GM19351 (cell line): ENCODE data around the gene TARS3.

Experiments used
- ATAC-seq: cut with Tn5 transposase; IDR thresholded peaks from one replicate; pipeline ENCODE4 v1.9.1; 2021; ENCODE audit warnings: mild to moderate bottlenecking, moderate library complexity; ENCODE audit not compliant: unreplicated experiment

TARS3 gene

GRCh38 chr15:101702077-101702476, 22.2 kb downstream of the TARS3 start:
- ATAC-seq: no peak

- no peak for ATAC-seq
Observed at GRCh38 chr15:101698314-101698713, 26.0 kb downstream of the TARS3 start.

GRCh38 chr15:101697488-101697887, 26.8 kb downstream of the TARS3 start:
- no peak for ATAC-seq

- ATAC-seq: no peak
Observed at GRCh38 chr15:101696829-101697228, 27.4 kb downstream of the TARS3 start.

- no peak for ATAC-seq
Observed at GRCh38 chr15:101694261-101694660, 30.0 kb downstream of the TARS3 start.

- no peak for ATAC-seq
Observed at GRCh38 chr15:101692801-101693598, 31.3 kb downstream of the TARS3 start.

- ATAC-seq: no peak
Observed at GRCh38 chr15:101689901-101690300, 34.4 kb downstream of the TARS3 start.

- no peak for ATAC-seq
Observed at GRCh38 chr15:101686718-101687117, 37.6 kb downstream of the TARS3 start.

- ATAC-seq: no peak
Observed at GRCh38 chr15:101684877-101685276, 39.4 kb downstream of the TARS3 start.

- no peak for ATAC-seq
Observed at GRCh38 chr15:101684384-101684783, 39.9 kb downstream of the TARS3 start.

- no peak for ATAC-seq
Observed at GRCh38 chr15:101679806-101680205, 44.5 kb downstream of the TARS3 start.

- no peak for ATAC-seq
Observed at GRCh38 chr15:101676921-101677329, 47.3 kb downstream of the TARS3 start.

GRCh38 chr15:101675796-101676582, 48.3 kb downstream of the TARS3 start:
- ATAC-seq: peak; percentile 97

- no peak for ATAC-seq
Observed at GRCh38 chr15:101675015-101675414, 49.3 kb downstream of the TARS3 start.

- no peak for ATAC-seq
Observed at GRCh38 chr15:101672298-101672697, 52.0 kb downstream of the TARS3 start.

- ATAC-seq: no peak
Observed at GRCh38 chr15:101669744-101670143, 54.5 kb downstream of the TARS3 start.

GRCh38 chr15:101667881-101668280, 56.4 kb downstream of the TARS3 start:
- ATAC-seq: no peak

GRCh38 chr15:101664303-101664913, 59.9 kb downstream of the TARS3 start:
- no peak for ATAC-seq

- ATAC-seq: no peak
Observed at GRCh38 chr15:101662203-101662602, 62.1 kb downstream of the TARS3 start.

- ATAC-seq: no peak
Observed at GRCh38 chr15:101660005-101660404, 64.3 kb downstream of the TARS3 start.

- no peak for ATAC-seq
Observed at GRCh38 chr15:101657968-101658784, 66.1 kb downstream of the TARS3 start.
